HepG2 (cell line): ENCODE results near the gene IZUMO4. TPM values are rescaled to one million over a fixed set of nuclear protein-coding genes. Genes with fewer than 3 reads are reported as not detected.

Experiments
- AGO1 ChIP-seq: fragments of 200-400 bp; formaldehyde crosslinking; IDR thresholded peaks from 2 replicates; pipeline ENCODE4 v1.6.1; 2017; ENCODE audit warnings: mild to moderate bottlenecking, low read depth, low read length, moderate library complexity; ENCODE audit not compliant: poor library complexity, severe bottlenecking
- ELF4 ChIP-seq: sonication (generic); formaldehyde crosslinking; IDR thresholded peaks from 2 replicates; pipeline ENCODE4 v1.5.0; 2020; ENCODE audit warnings: missing genetic modification reagents, mild to moderate bottlenecking, moderate library complexity, borderline replicate concordance
- IRX3 ChIP-seq: sonication (generic); formaldehyde crosslinking; IDR thresholded peaks from 2 replicates; pipeline ENCODE4 v1.8.1; 2023; ENCODE audit warnings: mild to moderate bottlenecking, low read depth, missing genetic modification reagents, borderline replicate concordance
- MEF2D ChIP-seq: sonication (generic); formaldehyde crosslinking; IDR thresholded peaks from 2 replicates; pipeline ENCODE4 v1.5.1; 2020; ENCODE audit warnings: mild to moderate bottlenecking, missing genetic modification reagents
- NR2F2 ChIP-seq: IDR thresholded peaks from 2 replicates; pipeline ENCODE4 v1.6.1; 2012; ENCODE audit warnings: low read depth, inconsistent platforms, borderline replicate concordance
- SAP130 ChIP-seq: IDR thresholded peaks from 2 replicates; pipeline ENCODE4 v1.6.1; 2016; ENCODE audit warnings: low read depth
- SETDB1 ChIP-seq: sonication (generic); formaldehyde crosslinking; IDR thresholded peaks from 2 replicates; pipeline ENCODE4 v1.5.1; 2020; ENCODE audit warnings: missing genetic modification reagents, mild to moderate bottlenecking, borderline replicate concordance
- SRSF9 ChIP-seq: fragments of 200-400 bp; formaldehyde crosslinking; IDR thresholded peaks from 2 replicates; pipeline ENCODE4 v1.6.1; 2018; ENCODE audit warnings: borderline replicate concordance, mild to moderate bottlenecking, low read depth, low read length; ENCODE audit not compliant: insufficient read depth, poor library complexity, severe bottlenecking
- TAF1 ChIP-seq: sonication (generic); formaldehyde crosslinking; IDR thresholded peaks from 2 replicates; pipeline ENCODE4 v1.4.0; 2020; ENCODE audit warnings: missing genetic modification reagents
- ZFX ChIP-seq: sonication (generic); formaldehyde crosslinking; IDR thresholded peaks from 2 replicates; pipeline ENCODE4 v1.4.0; 2020; ENCODE audit warnings: mild to moderate bottlenecking, low read depth, missing genetic modification reagents, moderate library complexity
- ZNF264 ChIP-seq: sonication (generic); formaldehyde crosslinking; IDR thresholded peaks from 2 replicates; pipeline ENCODE4 v1.4.0; 2020; ENCODE audit warnings: missing genetic modification reagents
- polyA plus RNA-seq, 8 experiments: library from polyadenylated mRNA; depleted of rRNA in 3 of 8; stranded (reverse) in 7 of 8; unstranded in 1 of 8; fragments of >200 nt; fragmentation: Illumina TruSeq in 4 of 8; extraction: Trizol in 4 of 8; gene quantifications; 2 replicates each; pipeline versions ENCODE4 v1.2.1 to v1.2.3, GENCODE V29; 2011 to 2016; ENCODE audit warnings: low read depth in 4 of 8, missing spikeins in 1 of 8, mixed read lengths in 1 of 8; ENCODE audit not compliant: insufficient read depth in 1 of 8
- total RNA-seq, 5 experiments: library from RNA; depleted of rRNA; stranded (reverse); fragments of >200 nt; fragmentation: Illumina TruSeq; extraction: Trizol; gene quantifications; 2 replicates each; pipeline ENCODE4 v1.2.3, GENCODE V29; 2016; ENCODE audit warnings: low read depth in 1 of 5
- TF ChIP-seq, protein P1 (sequence below), 2 experiments: sonication (generic) in 1 of 2; formaldehyde crosslinking in 1 of 2; IDR thresholded peaks; 2 replicates each; pipeline versions ENCODE4 v1.4.0 to v1.6.1; 2016 to 2020; ENCODE audit warnings: borderline replicate concordance in 1 of 2, low read depth in 1 of 2, mild to moderate bottlenecking in 1 of 2, missing genetic modification reagents in 1 of 2
- TF ChIP-seq, protein P2 (sequence below): sonication (generic); formaldehyde crosslinking; IDR thresholded peaks from 2 replicates; pipeline ENCODE4 v1.5.1; 2020; ENCODE audit warnings: mild to moderate bottlenecking, missing genetic modification reagents, borderline replicate concordance
- TF ChIP-seq, protein P3 (sequence below): sonication (generic); formaldehyde crosslinking; IDR thresholded peaks from 2 replicates; pipeline ENCODE4; 2020; ENCODE audit warnings: missing genetic modification reagents, mild to moderate bottlenecking, borderline replicate concordance

The IZUMO4 gene
- total and polyA plus RNA-seq, 2 of the 13 experiments (the other 11 are each of a cell fraction or from before 2014, with no cell fraction given): 0.77 to 3.9 TPM

DNA sequence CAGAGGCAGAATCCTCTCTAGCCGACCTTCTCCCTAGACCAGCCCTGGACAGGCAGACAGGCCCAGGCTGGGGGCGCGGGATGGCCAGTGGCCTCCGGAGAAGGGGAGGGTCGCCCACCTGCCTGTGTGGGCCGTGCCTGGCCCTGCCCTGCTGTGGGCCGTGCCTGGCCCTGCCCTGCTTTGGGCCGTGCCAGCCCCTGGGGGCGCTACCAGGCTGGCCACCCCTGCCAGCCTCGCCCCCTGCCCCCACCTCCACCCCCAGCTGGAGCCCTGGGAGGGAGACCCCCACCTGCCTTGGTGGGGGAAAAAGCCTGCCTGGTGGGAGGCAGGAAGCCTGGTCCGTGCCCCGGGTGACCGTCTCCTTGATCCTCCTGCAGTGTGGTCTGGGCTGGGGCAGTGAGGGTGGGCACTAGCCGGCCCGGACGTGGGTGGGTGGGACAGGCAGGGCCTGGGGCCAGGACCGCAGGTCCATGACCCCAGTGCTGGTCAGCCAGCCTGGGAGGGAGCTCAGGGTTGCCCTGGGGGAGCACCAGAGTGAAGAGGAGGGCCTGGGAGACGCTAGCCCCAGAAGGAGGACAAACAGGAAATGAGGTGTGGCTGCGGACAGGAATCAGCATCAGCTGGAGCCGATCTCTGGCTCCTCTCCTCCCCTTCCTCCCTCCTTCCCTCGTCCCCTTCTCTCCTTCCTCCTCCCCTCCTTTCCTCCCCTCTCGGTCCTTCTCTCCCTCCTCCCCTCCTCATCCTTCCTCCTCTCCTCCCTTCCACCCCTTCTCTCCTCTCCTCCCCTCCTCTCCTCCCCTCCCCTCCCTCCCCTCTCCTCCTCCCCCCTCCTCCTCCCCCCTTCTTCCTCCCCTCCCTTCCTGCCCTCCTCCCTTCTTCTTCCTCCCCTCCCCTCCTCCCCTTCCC lies 40.5 kb upstream of the IZUMO4 start (continued):
- TF ChIP-seq, protein P1, sequence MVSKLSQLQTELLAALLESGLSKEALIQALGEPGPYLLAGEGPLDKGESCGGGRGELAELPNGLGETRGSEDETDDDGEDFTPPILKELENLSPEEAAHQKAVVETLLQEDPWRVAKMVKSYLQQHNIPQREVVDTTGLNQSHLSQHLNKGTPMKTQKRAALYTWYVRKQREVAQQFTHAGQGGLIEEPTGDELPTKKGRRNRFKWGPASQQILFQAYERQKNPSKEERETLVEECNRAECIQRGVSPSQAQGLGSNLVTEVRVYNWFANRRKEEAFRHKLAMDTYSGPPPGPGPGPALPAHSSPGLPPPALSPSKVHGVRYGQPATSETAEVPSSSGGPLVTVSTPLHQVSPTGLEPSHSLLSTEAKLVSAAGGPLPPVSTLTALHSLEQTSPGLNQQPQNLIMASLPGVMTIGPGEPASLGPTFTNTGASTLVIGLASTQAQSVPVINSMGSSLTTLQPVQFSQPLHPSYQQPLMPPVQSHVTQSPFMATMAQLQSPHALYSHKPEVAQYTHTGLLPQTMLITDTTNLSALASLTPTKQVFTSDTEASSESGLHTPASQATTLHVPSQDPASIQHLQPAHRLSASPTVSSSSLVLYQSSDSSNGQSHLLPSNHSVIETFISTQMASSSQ (IDR thresholded peaks at IDR 0.05; ENCODE audit: low read depth): no peak
- TF ChIP-seq, protein P1 (CRISPR knock-in tag; IDR thresholded peaks at IDR 0.05; ENCODE audit: borderline replicate concordance): no peak
- no peak for TF ChIP-seq SETDB1 (CRISPR knock-in tag)
- TF ChIP-seq IRX3 (CRISPR knock-in tag): no peak
- no peak for TF ChIP-seq NR2F2
- TF ChIP-seq MEF2D: no peak
- peak; percentile 75 for TF ChIP-seq SAP130 (CRISPR knock-in tag)
- peak; percentile 25 for TF ChIP-seq AGO1
- TF ChIP-seq, protein P2, sequence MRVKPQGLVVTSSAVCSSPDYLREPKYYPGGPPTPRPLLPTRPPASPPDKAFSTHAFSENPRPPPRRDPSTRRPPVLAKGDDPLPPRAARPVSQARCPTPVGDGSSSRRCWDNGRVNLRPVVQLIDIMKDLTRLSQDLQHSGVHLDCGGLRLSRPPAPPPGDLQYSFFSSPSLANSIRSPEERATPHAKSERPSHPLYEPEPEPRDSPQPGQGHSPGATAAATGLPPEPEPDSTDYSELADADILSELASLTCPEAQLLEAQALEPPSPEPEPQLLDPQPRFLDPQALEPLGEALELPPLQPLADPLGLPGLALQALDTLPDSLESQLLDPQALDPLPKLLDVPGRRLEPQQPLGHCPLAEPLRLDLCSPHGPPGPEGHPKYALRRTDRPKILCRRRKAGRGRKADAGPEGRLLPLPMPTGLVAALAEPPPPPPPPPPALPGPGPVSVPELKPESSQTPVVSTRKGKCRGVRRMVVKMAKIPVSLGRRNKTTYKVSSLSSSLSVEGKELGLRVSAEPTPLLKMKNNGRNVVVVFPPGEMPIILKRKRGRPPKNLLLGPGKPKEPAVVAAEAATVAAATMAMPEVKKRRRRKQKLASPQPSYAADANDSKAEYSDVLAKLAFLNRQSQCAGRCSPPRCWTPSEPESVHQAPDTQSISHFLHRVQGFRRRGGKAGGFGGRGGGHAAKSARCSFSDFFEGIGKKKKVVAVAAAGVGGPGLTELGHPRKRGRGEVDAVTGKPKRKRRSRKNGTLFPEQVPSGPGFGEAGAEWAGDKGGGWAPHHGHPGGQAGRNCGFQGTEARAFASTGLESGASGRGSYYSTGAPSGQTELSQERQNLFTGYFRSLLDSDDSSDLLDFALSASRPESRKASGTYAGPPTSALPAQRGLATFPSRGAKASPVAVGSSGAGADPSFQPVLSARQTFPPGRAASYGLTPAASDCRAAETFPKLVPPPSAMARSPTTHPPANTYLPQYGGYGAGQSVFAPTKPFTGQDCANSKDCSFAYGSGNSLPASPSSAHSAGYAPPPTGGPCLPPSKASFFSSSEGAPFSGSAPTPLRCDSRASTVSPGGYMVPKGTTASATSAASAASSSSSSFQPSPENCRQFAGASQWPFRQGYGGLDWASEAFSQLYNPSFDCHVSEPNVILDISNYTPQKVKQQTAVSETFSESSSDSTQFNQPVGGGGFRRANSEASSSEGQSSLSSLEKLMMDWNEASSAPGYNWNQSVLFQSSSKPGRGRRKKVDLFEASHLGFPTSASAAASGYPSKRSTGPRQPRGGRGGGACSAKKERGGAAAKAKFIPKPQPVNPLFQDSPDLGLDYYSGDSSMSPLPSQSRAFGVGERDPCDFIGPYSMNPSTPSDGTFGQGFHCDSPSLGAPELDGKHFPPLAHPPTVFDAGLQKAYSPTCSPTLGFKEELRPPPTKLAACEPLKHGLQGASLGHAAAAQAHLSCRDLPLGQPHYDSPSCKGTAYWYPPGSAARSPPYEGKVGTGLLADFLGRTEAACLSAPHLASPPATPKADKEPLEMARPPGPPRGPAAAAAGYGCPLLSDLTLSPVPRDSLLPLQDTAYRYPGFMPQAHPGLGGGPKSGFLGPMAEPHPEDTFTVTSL (CRISPR knock-in tag): no peak
- TF ChIP-seq, protein P3, sequence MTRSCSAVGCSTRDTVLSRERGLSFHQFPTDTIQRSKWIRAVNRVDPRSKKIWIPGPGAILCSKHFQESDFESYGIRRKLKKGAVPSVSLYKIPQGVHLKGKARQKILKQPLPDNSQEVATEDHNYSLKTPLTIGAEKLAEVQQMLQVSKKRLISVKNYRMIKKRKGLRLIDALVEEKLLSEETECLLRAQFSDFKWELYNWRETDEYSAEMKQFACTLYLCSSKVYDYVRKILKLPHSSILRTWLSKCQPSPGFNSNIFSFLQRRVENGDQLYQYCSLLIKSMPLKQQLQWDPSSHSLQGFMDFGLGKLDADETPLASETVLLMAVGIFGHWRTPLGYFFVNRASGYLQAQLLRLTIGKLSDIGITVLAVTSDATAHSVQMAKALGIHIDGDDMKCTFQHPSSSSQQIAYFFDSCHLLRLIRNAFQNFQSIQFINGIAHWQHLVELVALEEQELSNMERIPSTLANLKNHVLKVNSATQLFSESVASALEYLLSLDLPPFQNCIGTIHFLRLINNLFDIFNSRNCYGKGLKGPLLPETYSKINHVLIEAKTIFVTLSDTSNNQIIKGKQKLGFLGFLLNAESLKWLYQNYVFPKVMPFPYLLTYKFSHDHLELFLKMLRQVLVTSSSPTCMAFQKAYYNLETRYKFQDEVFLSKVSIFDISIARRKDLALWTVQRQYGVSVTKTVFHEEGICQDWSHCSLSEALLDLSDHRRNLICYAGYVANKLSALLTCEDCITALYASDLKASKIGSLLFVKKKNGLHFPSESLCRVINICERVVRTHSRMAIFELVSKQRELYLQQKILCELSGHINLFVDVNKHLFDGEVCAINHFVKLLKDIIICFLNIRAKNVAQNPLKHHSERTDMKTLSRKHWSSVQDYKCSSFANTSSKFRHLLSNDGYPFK (CRISPR knock-in tag): 0 out of 2 replicates have a peak, but pooled peaks have one; percentile 31
- TF ChIP-seq TAF1 (CRISPR knock-in tag): peak; percentile 57; the same call in 1 of the 2 replicates
- TF ChIP-seq ELF4: no peak
- no peak for TF ChIP-seq ZNF264 (CRISPR knock-in tag)
- TF ChIP-seq ZFX: peak; percentile 67
- no peak for TF ChIP-seq SRSF9
